Colonic mucosa (tissue), 4 donors: ENCODE data around the gene AIG1. TPM values are rescaled to one million over a fixed set of nuclear protein-coding genes. Genes with fewer than 3 reads are reported as not detected.

Experiments used
- DNase-seq: peaks from one replicate; pipeline ENCODE4 v3.0.0-alpha.2; 2020
- H3K27ac ChIP-seq: fragments of 200-600 bp; one replicate; pipeline ENCODE4 v1.8.0; 2021
- H3K27me3 ChIP-seq: fragments of 200-600 bp; one replicate; pipeline ENCODE4 v1.8.0; 2021
- H3K36me3 ChIP-seq: fragments of 200-600 bp; one replicate; pipeline ENCODE4 v1.8.0; 2021
- H3K4me1 ChIP-seq: fragments of 200-600 bp; one replicate; pipeline ENCODE4 v1.8.0; 2021; ENCODE audit warnings: mild to moderate bottlenecking
- H3K4me3 ChIP-seq: fragments of 200-600 bp; one replicate; pipeline ENCODE4 v1.8.0; 2021
- H3K9ac ChIP-seq, 2 donors: one replicate each; pipeline ENCODE4 v1.7.0; 2013; ENCODE audit warnings: control low read depth in 2 of 2, low read depth in 2 of 2, low read length in 2 of 2
- H3K9me3 ChIP-seq: fragments of 200-600 bp; one replicate; pipeline ENCODE4 v1.8.0; 2021
- CTCF ChIP-seq: fragments of 200-600 bp; IDR thresholded peaks from one replicate; pipeline ENCODE4 v1.8.0; 2022; ENCODE audit warnings: antibody characterized with exemption, mild to moderate bottlenecking
- intact Hi-C: fragments of 100-400 bp; cut with DNase I; formaldehyde crosslinking; loops from one replicate; pipeline ENCODE4 v1.14.1; 2022
- total RNA-seq, 2 donors: library from RNA; stranded (reverse); fragmentation: NEBNext Ultra II Directional in 1 of 2; extraction: Animal tissue kit (Norgen Biotek cat#: 25700) in 1 of 2; gene quantifications; one replicate each; pipeline ENCODE4 v1.2.1, GENCODE V29; 2021
- donor health status: healthy.
- donor health status: DM: no; HTN: no; CAD: no.
- donor health status: DM: no; HTN: no; CAD: no.

AIG1 gene
- total RNA-seq, 2 donors from 2014 or later, result 24.2 to 28.8 TPM

- no peak overlapping the region for H3K27ac ChIP-seq
- intact Hi-C loops, result no loop called here
- no peaks in the 10 kb centered on the region for H3K9me3 ChIP-seq
- TF ChIP-seq CTCF, result no peak
- no peak overlapping the region for H3K4me3 ChIP-seq
- no peak overlapping the region for H3K9ac ChIP-seq
- H3K27me3 ChIP-seq, result no peaks in the 10 kb centered on the region
- DNase-seq, result peak; percentile 21
- H3K4me1 ChIP-seq, result no peaks in the 10 kb centered on the region
- H3K36me3 ChIP-seq, result no peaks in the 10 kb centered on the region
Observed at GRCh38 chr6:143271024-143271423, 210.3 kb downstream of the AIG1 start.

GRCh38 chr6:143276436-143276835 is 215.7 kb downstream of the AIG1 start:
- no peak overlapping the region for H3K9ac ChIP-seq
- H3K27me3 ChIP-seq, result no peaks in the 10 kb centered on the region
- no peak for TF ChIP-seq CTCF
- no peaks in the 10 kb centered on the region for H3K4me1 ChIP-seq
- no peak overlapping the region for H3K27ac ChIP-seq
- intact Hi-C loops, result no loop called here
- DNase-seq, result no peak
- no peak overlapping the region for H3K4me3 ChIP-seq
- H3K36me3 ChIP-seq, result no peaks in the 10 kb centered on the region
- no peaks in the 10 kb centered on the region for H3K9me3 ChIP-seq

- no peaks in the 10 kb centered on the region for H3K27me3 ChIP-seq
- DNase-seq, result no peak
- no peak overlapping the region for H3K4me3 ChIP-seq
- no peaks in the 10 kb centered on the region for H3K4me1 ChIP-seq
- TF ChIP-seq CTCF, result no peak
- intact Hi-C loops, result no loop called here
- no peak overlapping the region for H3K9ac ChIP-seq
- H3K27ac ChIP-seq, result no peak overlapping the region
- no peaks in the 10 kb centered on the region for H3K36me3 ChIP-seq
- no peaks in the 10 kb centered on the region for H3K9me3 ChIP-seq
Observed at GRCh38 chr6:143279385-143279784, 218.7 kb downstream of the AIG1 start.

GRCh38 chr6:143283887-143284645 is 223.4 kb downstream of the AIG1 start:
- no peaks in the 10 kb centered on the region for H3K36me3 ChIP-seq
- no peak for DNase-seq
- no peaks in the 10 kb centered on the region for H3K4me1 ChIP-seq
- no peaks in the 10 kb centered on the region for H3K27me3 ChIP-seq
- intact Hi-C loops, result loop anchor here (5.0 kb wide), 1 partner anchor 597 kb away; no protein-coding TSS in a partner anchor
- H3K4me3 ChIP-seq, result no peak overlapping the region
- no peak overlapping the region for H3K27ac ChIP-seq
- no peaks in the 10 kb centered on the region for H3K9me3 ChIP-seq
- H3K9ac ChIP-seq, result no peak overlapping the region
- no peak for TF ChIP-seq CTCF

GRCh38 chr6:143286251-143286795 is 225.6 kb downstream of the AIG1 start:
- no peak for TF ChIP-seq CTCF
- no peak overlapping the region for H3K27ac ChIP-seq
- H3K36me3 ChIP-seq, result no peaks in the 10 kb centered on the region
- H3K27me3 ChIP-seq, result no peaks in the 10 kb centered on the region
- intact Hi-C loops, result no loop called here
- no peaks in the 10 kb centered on the region for H3K9me3 ChIP-seq
- no peaks in the 10 kb centered on the region for H3K4me1 ChIP-seq
- no peak overlapping the region for H3K9ac ChIP-seq
- DNase-seq, result no peak
- H3K4me3 ChIP-seq, result no peak overlapping the region
